Neural progenitor cell (in vitro differentiated cells): ENCODE results near the gene CXCL5. TPM values are rescaled to one million over a fixed set of nuclear protein-coding genes. Genes with fewer than 3 reads are reported as not detected.
A peak's percentile ranks its signal among the peaks of the same experiment; 100 is the strongest.
"Not testable (repeated sequence)": the region's sequence is repeated elsewhere in the genome, so short reads cannot be mapped to it uniquely, and the experiment has no call there.

Experiments used
- DNase-seq: peaks from one replicate; pipeline ENCODE4 v3.0.0-alpha.2; 2016; ENCODE audit warnings: low spot score
- H2AFZ ChIP-seq: fragments of 200-600 bp; sonication (generic); replicated peaks from 2 replicates; pipeline ENCODE4 v1.6.1; 2016; ENCODE audit warnings: antibody characterized with exemption
- H3F3A ChIP-seq: fragments of 200-600 bp; sonication (generic); 2 replicates; pipeline ENCODE4 v1.6.1; 2016; ENCODE audit warnings: antibody characterized with exemption, low read depth
- H3K27ac ChIP-seq: fragments of 200-600 bp; sonication (generic); 2 replicates; pipeline ENCODE4 v1.5.1; 2016; ENCODE audit warnings: mild to moderate bottlenecking
- H3K27me3 ChIP-seq: fragments of 200-600 bp; sonication (generic); 2 replicates; pipeline ENCODE4 v1.6.1; 2016; ENCODE audit warnings: mild to moderate bottlenecking, moderate library complexity
- H3K36me3 ChIP-seq: fragments of 200-600 bp; sonication (generic); 2 replicates; pipeline ENCODE4 v1.5.1; 2016
- H3K4me1 ChIP-seq: fragments of 200-600 bp; sonication (generic); 2 replicates; pipeline ENCODE4 v1.6.1; 2016; ENCODE audit warnings: mixed run types
- H3K4me2 ChIP-seq: fragments of 200-600 bp; sonication (generic); 2 replicates; pipeline ENCODE4 v1.6.1; 2016
- H3K4me3 ChIP-seq: fragments of 200-600 bp; sonication (generic); 2 replicates; pipeline ENCODE4 v1.5.1; 2016
- H3K79me2 ChIP-seq: fragments of 200-600 bp; sonication (generic); 2 replicates; pipeline ENCODE4 v1.6.1; 2016; ENCODE audit warnings: low read depth
- H3K9ac ChIP-seq: fragments of 200-600 bp; sonication (generic); 2 replicates; pipeline ENCODE4 v1.6.1; 2016
- H3K9me3 ChIP-seq: fragments of 200-600 bp; sonication (generic); 2 replicates; pipeline ENCODE4 v1.5.1; 2016; ENCODE audit warnings: low read depth
- H4K20me1 ChIP-seq: fragments of 200-600 bp; sonication (generic); 2 replicates; pipeline ENCODE4 v1.6.1; 2016; ENCODE audit warnings: low read depth
- H3K27ac Mint-ChIP-seq: 3 replicates; pipeline ENCODE4 v1.8.0; 2021; ENCODE audit warnings: mixed read lengths
- H3K27me3 Mint-ChIP-seq: 2 replicates; pipeline ENCODE4 v1.8.0; 2022; ENCODE audit warnings: low read depth, mild to moderate bottlenecking, inconsistent platforms, moderate library complexity, mixed read lengths; ENCODE audit not compliant: insufficient read depth
- H3K36me3 Mint-ChIP-seq: 3 replicates; pipeline ENCODE4 v1.8.0; 2021; ENCODE audit warnings: mixed read lengths
- H3K4me1 Mint-ChIP-seq: 3 replicates; pipeline ENCODE4 v1.8.0; 2021; ENCODE audit warnings: mixed read lengths
- H3K4me3 Mint-ChIP-seq: 3 replicates; pipeline ENCODE4 v1.8.0; 2021; ENCODE audit warnings: mild to moderate bottlenecking, moderate library complexity, mixed read lengths
- H3K9me3 Mint-ChIP-seq: 3 replicates; pipeline ENCODE4 v1.8.0; 2020; ENCODE audit warnings: mixed read lengths
- CTCF ChIP-seq: fragments of 200-600 bp; sonication (generic); IDR thresholded peaks from 2 replicates; pipeline ENCODE4 v1.5.1; 2017; ENCODE audit warnings: antibody characterized with exemption, mild to moderate bottlenecking
- EZH2 ChIP-seq: fragments of 200-600 bp; sonication (generic); IDR thresholded peaks from 2 replicates; pipeline ENCODE4 v1.6.1; 2017; ENCODE audit warnings: antibody characterized with exemption, mild to moderate bottlenecking, moderate library complexity
- EZH2phosphoT487 ChIP-seq: fragments of 200-600 bp; sonication (generic); IDR thresholded peaks from 2 replicates; pipeline ENCODE4 v1.6.1; 2017; ENCODE audit warnings: antibody characterized with exemption
- total RNA-seq: library from RNA; depleted of rRNA; stranded (reverse); fragments of >200 nt; gene quantifications from 2 replicates; pipeline ENCODE4 v1.2.3, GENCODE V29; 2015; ENCODE audit warnings: low replicate concordance

Gene CXCL5
- total RNA-seq, 1 donor from 2014 or later: 0.15 TPM

GRCh38 chr4:73984736-73985527 lies 13.5 kb downstream of the CXCL5 start:
- Histone ChIP-seq H3K4me1 (no peaks in the 10 kb centered on the region), H3K4me2 (no peak overlapping the region), H3K36me3 (no peaks in the 10 kb centered on the region), H3K27ac (no peak overlapping the region), H2AFZ (no peak overlapping the region), H3K4me3 (no peak overlapping the region), H3K79me2 (no peaks in the 10 kb centered on the region), H3K27me3 (peaks cover 8% of the 10 kb centered on the region), H3K9ac (no peak overlapping the region), H4K20me1 (no peaks in the 10 kb centered on the region), H3K9me3 (no peaks in the 10 kb centered on the region), H3F3A (no peaks in the 10 kb centered on the region)
- no peaks in the 10 kb centered on the region for H3K4me1 Mint-ChIP-seq
- peaks cover 3% of the 10 kb centered on the region for H3K27me3 Mint-ChIP-seq
- no peak for DNase-seq
- H3K9me3 Mint-ChIP-seq: no peaks in the 10 kb centered on the region
- no peak overlapping the region for H3K27ac Mint-ChIP-seq
- no peaks in the 10 kb centered on the region for H3K36me3 Mint-ChIP-seq
- no peak overlapping the region for H3K4me3 Mint-ChIP-seq
- TF ChIP-seq EZH2 (no peak), EZH2phosphoT487 (no peak), CTCF (no peak)

GRCh38 chr4:73981175-73981574 lies 17.3 kb downstream of the CXCL5 start:
- not testable (repeated sequence) for DNase-seq, H3K27me3 Mint-ChIP-seq, H3K27me3 ChIP-seq, H4K20me1 ChIP-seq, H3F3A ChIP-seq, H3K79me2 ChIP-seq, H3K4me3 Mint-ChIP-seq, H3K36me3 ChIP-seq, H3K4me2 ChIP-seq, H3K4me3 ChIP-seq, H3K4me1 Mint-ChIP-seq, H3K27ac Mint-ChIP-seq, H3K9me3 Mint-ChIP-seq, H3K9me3 ChIP-seq, H3K9ac ChIP-seq, H3K27ac ChIP-seq, H3K36me3 Mint-ChIP-seq, H3K4me1 ChIP-seq
- H2AFZ ChIP-seq: peak overlapping the region; percentile 81

- Histone ChIP-seq H3K4me3 (no peak overlapping the region), H4K20me1 (no peaks in the 10 kb centered on the region), H3K27ac (no peak overlapping the region), H3K9me3 (no peaks in the 10 kb centered on the region), H3K4me2 (no peak overlapping the region), H2AFZ (no peak overlapping the region), H3K9ac (no peak overlapping the region), H3K4me1 (no peaks in the 10 kb centered on the region), H3K79me2 (no peaks in the 10 kb centered on the region), H3F3A (no peaks in the 10 kb centered on the region), H3K36me3 (no peaks in the 10 kb centered on the region), H3K27me3 (peaks cover 8% of the 10 kb centered on the region)
- Mint-ChIP-seq H3K27ac (no peak overlapping the region), H3K4me1 (peaks cover 3% of the 10 kb centered on the region), H3K27me3 (no peaks in the 10 kb centered on the region), H3K4me3 (no peak overlapping the region), H3K9me3 (no peaks in the 10 kb centered on the region), H3K36me3 (no peaks in the 10 kb centered on the region)
- DNase-seq: no peak
- TF ChIP-seq EZH2 (no peak), CTCF (no peak), EZH2phosphoT487 (no peak)
These were observed 19.0 kb downstream of the CXCL5 start for GRCh38 chr4:73979407-73979957.

- Histone ChIP-seq H4K20me1 (no peaks in the 10 kb centered on the region), H3K9ac (no peak overlapping the region), H3F3A (no peaks in the 10 kb centered on the region), H3K36me3 (no peaks in the 10 kb centered on the region), H2AFZ (no peak overlapping the region), H3K27ac (no peak overlapping the region), H3K4me1 (no peaks in the 10 kb centered on the region), H3K27me3 (peaks cover 8% of the 10 kb centered on the region), H3K4me3 (no peak overlapping the region), H3K79me2 (no peaks in the 10 kb centered on the region), H3K9me3 (no peaks in the 10 kb centered on the region), H3K4me2 (no peak overlapping the region)
- Mint-ChIP-seq H3K4me3 (no peak overlapping the region), H3K27ac (no peak overlapping the region), H3K4me1 (peaks cover 3% of the 10 kb centered on the region), H3K27me3 (no peaks in the 10 kb centered on the region), H3K9me3 (no peaks in the 10 kb centered on the region), H3K36me3 (no peaks in the 10 kb centered on the region)
- TF ChIP-seq CTCF: no peak
- no peak for TF ChIP-seq EZH2
- no peak for TF ChIP-seq EZH2phosphoT487
- DNase-seq: no peak
These were observed 19.6 kb downstream of the CXCL5 start for GRCh38 chr4:73978886-73979285.
